GM10248 (cell line): ENCODE results near the gene S100B.

ENCODE experiments used
- CTCF ChIA-PET: fragments of 300-600 bp; sonication (Branson Sonifier 250); formaldehyde crosslinking; extraction: SDS; loops from one replicate; lab custom pipeline; 2021; ENCODE audit warnings: antibody characterized with exemption; lab: Yijun Ruan, JAX
- POLR2A ChIA-PET: fragments of 350-650 bp; sonication (Branson Sonifier 250); formaldehyde crosslinking; extraction: SDS; loops from one replicate; lab custom pipeline; 2020; ENCODE audit warnings: antibody characterized with exemption; lab: Yijun Ruan, JAX
- DNase-seq: peaks from one replicate; pipeline ENCODE4 v3.0.0; 2012; ENCODE audit errors: extremely low spot score
- CTCF ChIP-seq: IDR thresholded peaks from 2 replicates; pipeline ENCODE4 v1.5.1; 2012; ENCODE audit warnings: mild to moderate bottlenecking, low read depth; ENCODE audit errors: extremely low read depth, missing control alignments, control extremely low read depth

The S100B gene

GRCh38 chr21:46645840-46646239 lies 41.0 kb upstream of the S100B start:
- ChIA-PET POLR2A (no interaction called here), CTCF (no interaction called here)
- no peak for TF ChIP-seq CTCF
- DNase-seq, result no peak

GRCh38 chr21:46643379-46644177 lies 38.7 kb upstream of the S100B start:
- no peak for DNase-seq
- no peak for TF ChIP-seq CTCF
- ChIA-PET CTCF (interaction anchor here (1.0 to 1.4 kb wide), 3 partner anchors 10 to 18 kb away, joined by 3 read pairs; no protein-coding TSS in a partner anchor), POLR2A (interaction anchor here (0.5 kb wide), 1 partner anchor 120 kb away, joined by 3 read pairs; no protein-coding TSS in a partner anchor)

- TF ChIP-seq CTCF, result no peak
- DNase-seq, result no peak
- ChIA-PET CTCF (interaction anchor here (1.3 kb wide), 1 partner anchor 20 kb away, joined by 3 read pairs; no protein-coding TSS in a partner anchor), POLR2A (no interaction called here)
Observed at GRCh38 chr21:46641656-46642055, 36.8 kb upstream of the S100B start.

GRCh38 chr21:46639489-46640386 lies 34.9 kb upstream of the S100B start:
- DNase-seq, result no peak
- TF ChIP-seq CTCF, result peak; percentile 12
- CTCF ChIA-PET, result interaction anchor here (0.8 to 2.0 kb wide), 4 partner anchors 8 to 497 kb away, joined by 3 to 6 read pairs (median 4); no protein-coding TSS in a partner anchor
- POLR2A ChIA-PET, result no interaction called here

GRCh38 chr21:46637952-46638746 lies 33.3 kb upstream of the S100B start:
- no peak for DNase-seq

More at GRCh38 chr21:46637952-46638746, 33.3 kb upstream of the S100B start:
- TF ChIP-seq CTCF, result no peak
- CTCF ChIA-PET, result interaction anchor here (1.4 to 2.0 kb wide), 3 partner anchors 9 to 495 kb away, joined by 3 to 6 read pairs (median 5); no protein-coding TSS in a partner anchor
- POLR2A ChIA-PET, result no interaction called here
